Loucy (cell line): ENCODE results near the gene SCGB2A2.

Experiments used
- H2AFZ ChIP-seq: fragments of 200-600 bp; sonication (generic); 2 replicates; pipeline ENCODE4 v1.6.0; 2016; ENCODE audit warnings: antibody characterized with exemption, mild to moderate bottlenecking, low read length, moderate library complexity
- H3F3A ChIP-seq: fragments of 200-600 bp; 2 replicates; pipeline ENCODE4 v1.6.0; 2016; ENCODE audit warnings: antibody characterized with exemption, low read depth, mild to moderate bottlenecking
- H3K27me3 ChIP-seq: fragments of 200-600 bp; sonication (generic); 2 replicates; pipeline ENCODE4 v1.6.1; 2014; ENCODE audit warnings: low read length, mild to moderate bottlenecking; ENCODE audit not compliant: insufficient read depth, poor library complexity, severe bottlenecking
- H3K36me3 ChIP-seq: fragments of 200-600 bp; sonication (generic); 2 replicates; pipeline ENCODE4 v1.6.1; 2016; ENCODE audit warnings: low read length; ENCODE audit not compliant: insufficient read depth
- H3K4me1 ChIP-seq: fragments of 200-600 bp; sonication (generic); 2 replicates; pipeline ENCODE4 v1.5.1; 2014; ENCODE audit warnings: low read length, mild to moderate bottlenecking; ENCODE audit not compliant: insufficient read depth, poor library complexity, severe bottlenecking
- H3K4me2 ChIP-seq: fragments of 200-600 bp; sonication (generic); 2 replicates; pipeline ENCODE4 v1.6.0; 2014; ENCODE audit warnings: antibody characterized with exemption, low read length, low read depth, mild to moderate bottlenecking; ENCODE audit not compliant: poor library complexity, severe bottlenecking
- H3K4me3 ChIP-seq: fragments of 200-600 bp; sonication (generic); 2 replicates; pipeline ENCODE4 v1.5.1; 2014; ENCODE audit warnings: low read length, mild to moderate bottlenecking, mixed read lengths; ENCODE audit not compliant: poor library complexity, severe bottlenecking
- H3K79me2 ChIP-seq: fragments of 200-600 bp; sonication (generic); 2 replicates; pipeline ENCODE4 v1.6.1; 2014; ENCODE audit warnings: low read length; ENCODE audit not compliant: insufficient read depth
- H3K9ac ChIP-seq: fragments of 200-600 bp; sonication (generic); 2 replicates; pipeline ENCODE4 v1.6.0; 2014; ENCODE audit warnings: mild to moderate bottlenecking, low read depth, low read length, moderate library complexity; ENCODE audit not compliant: poor library complexity, severe bottlenecking
- H3K9me2 ChIP-seq: fragments of 200-600 bp; sonication (generic); replicated peaks from 2 replicates; pipeline ENCODE4 v1.6.1; 2016; ENCODE audit warnings: low read depth, low read length, mixed read lengths
- H3K9me3 ChIP-seq: fragments of 200-600 bp; sonication (generic); 2 replicates; pipeline ENCODE4 v1.6.1; 2014; ENCODE audit warnings: mild to moderate bottlenecking, antibody characterized with exemption, low read length, low read depth; ENCODE audit not compliant: insufficient read depth
- H4K20me1 ChIP-seq: fragments of 200-600 bp; sonication (generic); 2 replicates; pipeline ENCODE4 v1.6.0; 2014; ENCODE audit warnings: antibody characterized with exemption, low read length, mild to moderate bottlenecking; ENCODE audit not compliant: insufficient read depth, poor library complexity, severe bottlenecking
- CTCF ChIP-seq: fragments of 200-600 bp; sonication (generic); conservative IDR thresholded peaks from 2 replicates; pipeline ENCODE4 v1.5.1; 2014; ENCODE audit warnings: mild to moderate bottlenecking, antibody characterized with exemption, low read length
- EZH2phosphoT487 ChIP-seq: fragments of 200-600 bp; IDR thresholded peaks from 2 replicates; pipeline ENCODE4 v1.6.1; 2018; ENCODE audit warnings: antibody characterized with exemption, mild to moderate bottlenecking, moderate library complexity, borderline replicate concordance

Gene SCGB2A2

GRCh38 chr11:62273789-62274275 is 3.9 kb downstream of the SCGB2A2 start:
- H3K4me3 ChIP-seq: no peak overlapping the region
- H3K36me3 ChIP-seq: no peaks in the 10 kb centered on the region
- no peaks in the 10 kb centered on the region for H3K27me3 ChIP-seq
- TF ChIP-seq EZH2phosphoT487 (no peak), CTCF (no peak)
- H3K9ac ChIP-seq: no peak overlapping the region
- H3K9me2 ChIP-seq: no peaks in the 10 kb centered on the region
- no peaks in the 10 kb centered on the region for H3K4me1 ChIP-seq
- H4K20me1 ChIP-seq: no peaks in the 10 kb centered on the region
- no peaks in the 10 kb centered on the region for H3K9me3 ChIP-seq
- H2AFZ ChIP-seq: no peak overlapping the region
- H3F3A ChIP-seq: no peaks in the 10 kb centered on the region
- H3K79me2 ChIP-seq: no peaks in the 10 kb centered on the region
- H3K4me2 ChIP-seq: no peak overlapping the region

DNA sequence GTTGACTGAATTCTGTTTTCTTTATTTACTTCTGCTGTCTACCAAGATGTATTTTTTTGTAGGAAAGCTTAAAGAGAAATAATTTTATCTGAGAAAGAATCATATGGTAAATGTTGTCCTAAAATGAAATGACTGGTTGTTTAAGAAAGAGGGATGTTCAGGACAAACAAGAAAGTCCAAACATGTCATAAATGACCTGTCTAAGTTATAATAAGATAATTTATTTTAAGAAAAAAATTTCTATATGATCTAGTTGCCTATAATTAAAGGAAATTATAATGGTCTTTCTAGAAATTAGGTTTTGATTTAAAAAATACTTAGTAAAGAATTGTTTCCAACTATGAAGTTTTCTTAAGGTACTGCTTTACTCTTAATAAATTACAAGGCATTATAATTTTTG is 10.5 kb downstream of the SCGB2A2 start:
- TF ChIP-seq CTCF: no peak
- Histone ChIP-seq H4K20me1 (no peaks in the 10 kb centered on the region), H3K9me3 (no peaks in the 10 kb centered on the region), H3K4me1 (no peaks in the 10 kb centered on the region), H3K9me2 (no peaks in the 10 kb centered on the region), H3K4me2 (no peak overlapping the region), H3K27me3 (no peaks in the 10 kb centered on the region), H3K4me3 (no peak overlapping the region), H3K36me3 (no peaks in the 10 kb centered on the region), H3F3A (no peaks in the 10 kb centered on the region), H3K9ac (no peak overlapping the region), H2AFZ (no peak overlapping the region), H3K79me2 (no peaks in the 10 kb centered on the region)

DNA sequence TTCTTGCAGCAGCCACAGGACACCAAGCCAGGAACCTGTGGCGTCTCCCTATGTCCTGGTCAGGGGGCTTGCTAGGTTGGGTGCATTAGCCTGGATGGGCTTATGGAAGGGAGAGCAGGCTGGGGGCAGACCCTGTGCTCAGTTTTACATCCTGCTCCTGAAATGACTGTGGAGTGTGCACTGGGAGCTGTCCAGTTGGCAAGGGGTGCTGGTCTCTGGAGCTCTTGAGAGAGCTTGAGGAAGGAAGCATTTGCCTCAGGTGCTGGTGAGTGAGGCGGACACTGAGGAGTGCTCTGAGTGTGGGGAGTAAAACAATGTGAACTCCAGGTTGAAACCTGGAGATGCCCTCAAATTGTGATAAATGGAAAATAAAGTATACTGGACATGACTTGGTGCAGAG is 25.5 kb downstream of the SCGB2A2 start:
- Histone ChIP-seq H3K4me1 (no peaks in the 10 kb centered on the region), H3K36me3 (no peaks in the 10 kb centered on the region), H3K9ac (no peak overlapping the region), H2AFZ (no peak overlapping the region), H3K79me2 (no peaks in the 10 kb centered on the region), H4K20me1 (no peaks in the 10 kb centered on the region), H3K27me3 (no peaks in the 10 kb centered on the region), H3K4me3 (no peak overlapping the region), H3K9me2 (no peaks in the 10 kb centered on the region), H3F3A (no peaks in the 10 kb centered on the region), H3K4me2 (no peak overlapping the region), H3K9me3 (no peaks in the 10 kb centered on the region)
- TF ChIP-seq EZH2phosphoT487: no peak
- TF ChIP-seq CTCF: no peak
